DND-41 (cell line): Measurements from ENCODE around the gene VWC2.

Experiments
- EZH2 ChIP-seq: IDR thresholded peaks from 3 replicates; pipeline ENCODE4 v1.6.1; 2012; ENCODE audit warnings: borderline replicate concordance, low read depth, mild to moderate bottlenecking, moderate library complexity, low read length, inconsistent platforms; ENCODE audit not compliant: severe bottlenecking
- TF ChIP-seq, protein P1 (sequence below): IDR thresholded peaks from 2 replicates; pipeline ENCODE4 v1.5.1; 2012; ENCODE audit warnings: borderline replicate concordance, low read length, moderate library complexity, mild to moderate bottlenecking; ENCODE audit not compliant: poor library complexity, severe bottlenecking; ENCODE audit errors: extremely low read depth

GRCh38 chr7:49783446-49783845, 10.0 kb downstream of the VWC2 start:
- TF ChIP-seq, protein P1, sequence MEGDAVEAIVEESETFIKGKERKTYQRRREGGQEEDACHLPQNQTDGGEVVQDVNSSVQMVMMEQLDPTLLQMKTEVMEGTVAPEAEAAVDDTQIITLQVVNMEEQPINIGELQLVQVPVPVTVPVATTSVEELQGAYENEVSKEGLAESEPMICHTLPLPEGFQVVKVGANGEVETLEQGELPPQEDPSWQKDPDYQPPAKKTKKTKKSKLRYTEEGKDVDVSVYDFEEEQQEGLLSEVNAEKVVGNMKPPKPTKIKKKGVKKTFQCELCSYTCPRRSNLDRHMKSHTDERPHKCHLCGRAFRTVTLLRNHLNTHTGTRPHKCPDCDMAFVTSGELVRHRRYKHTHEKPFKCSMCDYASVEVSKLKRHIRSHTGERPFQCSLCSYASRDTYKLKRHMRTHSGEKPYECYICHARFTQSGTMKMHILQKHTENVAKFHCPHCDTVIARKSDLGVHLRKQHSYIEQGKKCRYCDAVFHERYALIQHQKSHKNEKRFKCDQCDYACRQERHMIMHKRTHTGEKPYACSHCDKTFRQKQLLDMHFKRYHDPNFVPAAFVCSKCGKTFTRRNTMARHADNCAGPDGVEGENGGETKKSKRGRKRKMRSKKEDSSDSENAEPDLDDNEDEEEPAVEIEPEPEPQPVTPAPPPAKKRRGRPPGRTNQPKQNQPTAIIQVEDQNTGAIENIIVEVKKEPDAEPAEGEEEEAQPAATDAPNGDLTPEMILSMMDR, result no peak
- TF ChIP-seq EZH2, result no peak
